ENCODE results near the gene VASN. TPM values are rescaled to one million over a fixed set of nuclear protein-coding genes. Genes with fewer than 3 reads are reported as not detected.

Gene VASN
- total RNA-seq, 4 donors from 2014 or later: 31.0 to 58.1 (median 32.9) TPM

DNA sequence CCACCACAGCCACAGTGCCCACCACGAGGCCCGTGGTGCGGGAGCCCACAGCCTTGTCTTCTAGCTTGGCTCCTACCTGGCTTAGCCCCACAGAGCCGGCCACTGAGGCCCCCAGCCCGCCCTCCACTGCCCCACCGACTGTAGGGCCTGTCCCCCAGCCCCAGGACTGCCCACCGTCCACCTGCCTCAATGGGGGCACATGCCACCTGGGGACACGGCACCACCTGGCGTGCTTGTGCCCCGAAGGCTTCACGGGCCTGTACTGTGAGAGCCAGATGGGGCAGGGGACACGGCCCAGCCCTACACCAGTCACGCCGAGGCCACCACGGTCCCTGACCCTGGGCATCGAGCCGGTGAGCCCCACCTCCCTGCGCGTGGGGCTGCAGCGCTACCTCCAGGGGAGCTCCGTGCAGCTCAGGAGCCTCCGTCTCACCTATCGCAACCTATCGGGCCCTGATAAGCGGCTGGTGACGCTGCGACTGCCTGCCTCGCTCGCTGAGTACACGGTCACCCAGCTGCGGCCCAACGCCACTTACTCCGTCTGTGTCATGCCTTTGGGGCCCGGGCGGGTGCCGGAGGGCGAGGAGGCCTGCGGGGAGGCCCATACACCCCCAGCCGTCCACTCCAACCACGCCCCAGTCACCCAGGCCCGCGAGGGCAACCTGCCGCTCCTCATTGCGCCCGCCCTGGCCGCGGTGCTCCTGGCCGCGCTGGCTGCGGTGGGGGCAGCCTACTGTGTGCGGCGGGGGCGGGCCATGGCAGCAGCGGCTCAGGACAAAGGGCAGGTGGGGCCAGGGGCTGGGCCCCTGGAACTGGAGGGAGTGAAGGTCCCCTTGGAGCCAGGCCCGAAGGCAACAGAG, 10.5 kb downstream of the VASN start:
- WGBS, 2 donors: 90 to 93% methylated on average over 34 to 47 of the region's 55 CpGs
- DNase-seq (ENCODE audit: low spot score in 2 of 2): no peak
- H3K4me3 ChIP-seq: no peak overlapping the region
- H3K9me3 ChIP-seq: no peaks in the 10 kb centered on the region
- no peaks in the 10 kb centered on the region for H3K27me3 ChIP-seq
- H3K4me1 ChIP-seq: peaks cover 0 to 97% (median 45%) of the 10 kb centered on the region in 4 donors
- H3K36me3 ChIP-seq: peaks cover 0 to 70% (median 0%) of the 10 kb centered on the region in 3 donors
- peak overlapping the region in 2 of 4 donors; percentile 71 to 85 for H3K27ac ChIP-seq
- no peak for TF ChIP-seq POLR2A (IDR thresholded peaks at IDR 0.05)
- TF ChIP-seq, protein P1, sequence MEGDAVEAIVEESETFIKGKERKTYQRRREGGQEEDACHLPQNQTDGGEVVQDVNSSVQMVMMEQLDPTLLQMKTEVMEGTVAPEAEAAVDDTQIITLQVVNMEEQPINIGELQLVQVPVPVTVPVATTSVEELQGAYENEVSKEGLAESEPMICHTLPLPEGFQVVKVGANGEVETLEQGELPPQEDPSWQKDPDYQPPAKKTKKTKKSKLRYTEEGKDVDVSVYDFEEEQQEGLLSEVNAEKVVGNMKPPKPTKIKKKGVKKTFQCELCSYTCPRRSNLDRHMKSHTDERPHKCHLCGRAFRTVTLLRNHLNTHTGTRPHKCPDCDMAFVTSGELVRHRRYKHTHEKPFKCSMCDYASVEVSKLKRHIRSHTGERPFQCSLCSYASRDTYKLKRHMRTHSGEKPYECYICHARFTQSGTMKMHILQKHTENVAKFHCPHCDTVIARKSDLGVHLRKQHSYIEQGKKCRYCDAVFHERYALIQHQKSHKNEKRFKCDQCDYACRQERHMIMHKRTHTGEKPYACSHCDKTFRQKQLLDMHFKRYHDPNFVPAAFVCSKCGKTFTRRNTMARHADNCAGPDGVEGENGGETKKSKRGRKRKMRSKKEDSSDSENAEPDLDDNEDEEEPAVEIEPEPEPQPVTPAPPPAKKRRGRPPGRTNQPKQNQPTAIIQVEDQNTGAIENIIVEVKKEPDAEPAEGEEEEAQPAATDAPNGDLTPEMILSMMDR (IDR thresholded peaks at IDR 0.05): no peak
- TF ChIP-seq EP300 (IDR thresholded peaks at IDR 0.05): no peak

DNA sequence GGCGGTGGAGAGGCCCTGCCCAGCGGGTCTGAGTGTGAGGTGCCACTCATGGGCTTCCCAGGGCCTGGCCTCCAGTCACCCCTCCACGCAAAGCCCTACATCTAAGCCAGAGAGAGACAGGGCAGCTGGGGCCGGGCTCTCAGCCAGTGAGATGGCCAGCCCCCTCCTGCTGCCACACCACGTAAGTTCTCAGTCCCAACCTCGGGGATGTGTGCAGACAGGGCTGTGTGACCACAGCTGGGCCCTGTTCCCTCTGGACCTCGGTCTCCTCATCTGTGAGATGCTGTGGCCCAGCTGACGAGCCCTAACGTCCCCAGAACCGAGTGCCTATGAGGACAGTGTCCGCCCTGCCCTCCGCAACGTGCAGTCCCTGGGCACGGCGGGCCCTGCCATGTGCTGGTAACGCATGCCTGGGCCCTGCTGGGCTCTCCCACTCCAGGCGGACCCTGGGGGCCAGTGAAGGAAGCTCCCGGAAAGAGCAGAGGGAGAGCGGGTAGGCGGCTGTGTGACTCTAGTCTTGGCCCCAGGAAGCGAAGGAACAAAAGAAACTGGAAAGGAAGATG, 11.2 kb downstream of the VASN start:
- Histone ChIP-seq H3K36me3 (peaks cover 0 to 77% (median 0%) of the 10 kb centered on the region in 3 donors), H3K9me3 (no peaks in the 10 kb centered on the region), H3K4me1 (peaks cover 0 to 97% (median 39%) of the 10 kb centered on the region in 4 donors), H3K4me3 (no peak overlapping the region), H3K27me3 (no peaks in the 10 kb centered on the region), H3K27ac (peak overlapping the region in 2 of 4 donors; percentile 71 to 85)
- DNase-seq (ENCODE audit: low spot score in 2 of 2): no peak
- TF ChIP-seq POLR2A (IDR thresholded peaks at IDR 0.05) (no peak), EP300 (IDR thresholded peaks at IDR 0.05) (peak in 1 of 2 donors; percentile 33)
- 71 to 77% methylated on average over 19 of the region's 21 CpGs for whole genome bisulfite sequencing, 2 donors

DNA sequence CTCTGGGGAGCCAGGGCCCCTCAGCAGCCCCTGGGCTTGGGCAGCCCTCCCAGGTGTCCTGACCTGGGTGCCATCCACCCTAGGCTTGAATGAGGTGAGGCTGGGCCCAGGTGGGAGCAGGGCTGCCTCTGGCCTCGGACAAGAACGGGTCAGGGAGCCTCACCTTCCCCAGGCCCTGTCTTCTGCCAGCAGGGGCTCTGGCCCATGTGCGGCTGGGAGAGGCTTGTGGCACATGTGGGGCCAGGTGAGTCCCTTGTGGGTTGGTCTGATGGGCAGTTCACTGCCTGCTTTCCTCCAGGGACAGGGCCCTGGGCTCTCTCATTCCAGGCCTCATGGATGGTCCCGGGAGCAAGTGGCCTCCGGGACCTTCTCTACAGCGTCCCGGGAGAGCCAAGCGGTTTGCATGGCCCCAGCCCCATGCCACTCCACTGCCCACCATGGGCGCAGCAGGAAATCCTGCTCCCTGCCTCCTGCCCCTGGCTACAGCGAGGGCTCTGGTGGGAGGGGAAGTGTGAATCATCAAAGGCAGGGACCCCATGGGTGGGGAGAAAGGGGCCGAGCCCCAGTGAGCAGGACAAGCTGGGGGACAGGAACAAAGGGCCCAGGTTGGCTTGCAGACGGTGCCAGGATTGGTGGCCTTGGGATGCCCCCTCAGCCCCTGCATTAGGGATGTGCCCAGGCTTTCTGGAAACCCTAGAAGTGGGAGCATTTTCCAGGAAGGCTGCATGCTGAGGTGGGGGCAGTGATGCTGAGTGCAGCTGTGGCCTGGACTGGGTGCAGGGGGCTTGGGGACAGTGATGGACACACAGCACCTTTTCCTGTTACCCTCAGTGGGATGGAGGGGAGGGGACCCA, 12.2 kb downstream of the VASN start:
- H3K4me3 ChIP-seq: no peak overlapping the region
- H3K27ac ChIP-seq: peak overlapping the region; percentile 42 to 85 (median 63)

DNA sequence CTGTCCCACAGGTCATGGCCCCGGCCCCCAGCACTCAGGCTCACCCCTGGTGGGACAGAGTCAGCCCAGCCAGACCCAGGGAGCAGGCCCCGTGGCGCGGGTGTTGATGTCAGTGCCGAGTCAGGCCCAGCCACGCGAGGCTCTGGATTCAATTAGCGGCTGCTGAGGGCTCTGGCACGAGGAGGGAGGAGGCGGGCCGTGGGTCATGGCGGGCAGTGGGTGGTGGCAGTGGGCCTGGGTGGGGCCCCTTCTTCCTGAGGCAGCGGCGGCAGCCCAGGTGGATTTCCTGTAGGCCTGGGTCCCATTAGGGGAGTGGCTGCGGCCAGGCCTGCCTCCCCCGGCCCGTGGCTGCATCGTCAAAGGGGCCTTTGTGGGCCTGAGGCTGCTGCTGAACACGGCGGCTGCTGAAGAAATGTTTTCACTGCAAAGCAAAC, 12.9 kb downstream of the VASN start:
- no peaks in the 10 kb centered on the region for H3K9me3 ChIP-seq
- peak overlapping the region; percentile 55 to 85 (median 72) for H3K27ac ChIP-seq
- peaks cover 0 to 97% (median 34%) of the 10 kb centered on the region in 4 donors for H3K4me1 ChIP-seq
- H3K27me3 ChIP-seq: no peaks in the 10 kb centered on the region
- no peak overlapping the region for H3K4me3 ChIP-seq
- 37 to 38% methylated on average over 4 to 19 of the region's 20 CpGs for WGBS, 2 donors
- TF ChIP-seq, protein P1 (IDR thresholded peaks at IDR 0.05): no peak
- no peak for TF ChIP-seq EP300 (IDR thresholded peaks at IDR 0.05)
- TF ChIP-seq POLR2A (IDR thresholded peaks at IDR 0.05): no peak
- peak in 1 of 2 donors; percentile 69 for DNase-seq (ENCODE audit: low spot score in 2 of 2)
- peaks cover 0 to 92% (median 0%) of the 10 kb centered on the region in 3 donors for H3K36me3 ChIP-seq

More for the DNA sequence above, 12.2 kb downstream of the VASN start:
- Histone ChIP-seq H3K4me1 (peaks cover 0 to 97% (median 36%) of the 10 kb centered on the region in 4 donors), H3K27me3 (no peaks in the 10 kb centered on the region), H3K36me3 (peaks cover 0 to 85% (median 0%) of the 10 kb centered on the region in 3 donors), H3K9me3 (no peaks in the 10 kb centered on the region)
- no peak for DNase-seq (ENCODE audit: low spot score in 2 of 2)
- WGBS, 2 donors: 74 to 77% methylated on average over 12 of the region's 12 CpGs
- TF ChIP-seq EP300 (IDR thresholded peaks at IDR 0.05) (no peak), POLR2A (IDR thresholded peaks at IDR 0.05) (no peak)
- TF ChIP-seq, protein P1 (IDR thresholded peaks at IDR 0.05): no peak
